NCI-H510A treated with DMSO at 0.1 percent for 48 hours (cell line): ENCODE data around the gene TMEM178B.
"Not testable (repeated sequence)": the region's sequence is repeated elsewhere in the genome, so short reads cannot be mapped to it uniquely, and the experiment has no call there.

Source experiments
- DNase-seq: peaks from one replicate; lab custom pipeline; 2025; lab: John Stamatoyannopoulos, UW

TMEM178B gene

DNA sequence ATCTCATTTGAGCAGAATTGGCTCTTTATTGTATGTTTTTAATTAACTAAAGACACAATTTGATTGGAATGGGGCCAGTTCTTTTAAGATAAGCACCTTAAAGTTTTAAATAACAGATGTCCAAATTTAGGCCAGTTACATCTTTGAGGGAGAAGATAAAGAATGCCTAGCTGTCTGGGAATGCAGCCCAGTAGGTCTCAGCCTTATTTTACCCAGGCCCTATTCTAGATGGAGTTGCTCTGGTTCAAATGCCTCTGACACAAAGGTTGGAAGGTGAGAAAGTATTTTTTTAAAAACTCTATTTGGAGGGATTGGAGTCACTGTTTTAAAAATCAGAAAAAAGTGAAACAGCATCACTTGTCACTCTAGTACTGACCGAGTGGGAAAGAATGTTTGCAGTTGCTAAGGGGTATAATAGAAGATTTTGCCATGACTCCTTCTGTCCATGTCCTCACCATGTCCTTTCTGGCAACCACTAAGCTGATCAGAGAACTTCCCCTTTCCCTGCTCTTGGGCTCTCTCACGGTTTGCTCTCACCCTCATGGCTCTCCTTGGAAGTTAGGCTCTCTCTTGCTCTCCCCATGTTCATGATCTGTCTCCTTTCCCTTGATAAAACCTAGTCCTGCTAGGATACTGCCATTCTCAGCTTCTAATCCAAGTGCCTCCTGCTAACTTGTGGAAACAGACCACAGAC lies 239.1 kb downstream of the TMEM178B start:
- no peak for DNase-seq

DNA sequence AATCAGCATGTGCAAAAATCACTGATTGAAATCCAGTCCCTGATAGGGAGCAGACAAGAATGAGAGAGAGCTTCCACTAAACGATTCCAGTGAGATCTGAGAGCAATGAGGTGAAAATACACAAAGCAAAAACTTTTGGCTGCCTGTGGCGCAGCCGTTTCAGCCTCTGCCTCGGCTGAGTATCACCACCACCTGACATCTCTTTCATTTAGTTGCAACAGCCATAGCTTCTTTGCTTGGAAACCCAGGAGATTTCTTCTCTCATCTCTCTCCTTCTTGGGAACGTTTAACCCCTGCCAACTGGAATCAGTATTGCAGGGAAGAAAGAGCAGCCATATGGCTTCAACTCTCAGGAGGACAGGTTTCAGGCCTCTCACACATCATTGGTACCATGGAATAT lies 240.0 kb downstream of the TMEM178B start:
- DNase-seq = no peak

GRCh38 chr7:141317033-141317585 lies 243.2 kb downstream of the TMEM178B start:
- no peak for DNase-seq

DNA sequence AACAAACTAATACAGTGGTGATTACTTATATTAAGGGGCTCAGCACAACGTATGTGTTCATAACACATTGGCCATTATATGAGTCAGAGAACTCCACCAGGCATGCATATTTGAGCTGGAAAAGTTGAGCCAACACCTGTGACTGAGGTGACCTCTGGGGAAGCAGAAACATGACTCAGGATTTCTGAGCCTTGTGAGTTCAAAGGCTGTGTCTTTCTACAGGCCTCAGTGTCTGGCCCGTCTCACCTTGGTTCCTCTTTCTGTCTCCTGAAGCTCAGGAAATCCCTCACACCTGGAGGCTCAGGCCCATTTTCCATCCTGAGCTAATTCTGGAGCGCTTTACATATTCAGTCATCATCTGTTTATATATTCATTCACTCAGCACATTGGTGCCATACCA lies 246.4 kb downstream of the TMEM178B start:
- DNase-seq = no peak

DNA sequence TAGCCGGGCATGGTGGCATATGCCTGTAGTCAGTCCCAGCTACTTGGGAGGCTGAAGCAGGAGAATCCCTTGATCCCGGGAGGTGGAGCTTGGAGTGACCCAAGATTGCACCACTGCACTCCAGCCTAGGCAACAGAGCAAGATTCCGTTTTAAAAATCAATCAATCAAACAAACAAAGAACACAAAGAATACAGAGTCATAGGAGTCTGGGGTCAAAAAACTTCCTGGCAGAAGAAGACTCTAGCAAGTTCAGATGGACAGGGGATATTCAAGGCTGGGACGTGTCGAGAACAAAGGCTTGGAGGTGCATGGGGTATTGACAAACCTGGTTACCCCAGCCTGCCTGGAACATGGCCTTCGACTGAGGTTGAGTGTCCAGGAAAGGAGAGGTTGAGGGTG lies 248.5 kb downstream of the TMEM178B start:
- no peak for DNase-seq

- DNase-seq = no peak
These were observed 250.0 kb downstream of the TMEM178B start for GRCh38 chr7:141323826-141324225.

DNA sequence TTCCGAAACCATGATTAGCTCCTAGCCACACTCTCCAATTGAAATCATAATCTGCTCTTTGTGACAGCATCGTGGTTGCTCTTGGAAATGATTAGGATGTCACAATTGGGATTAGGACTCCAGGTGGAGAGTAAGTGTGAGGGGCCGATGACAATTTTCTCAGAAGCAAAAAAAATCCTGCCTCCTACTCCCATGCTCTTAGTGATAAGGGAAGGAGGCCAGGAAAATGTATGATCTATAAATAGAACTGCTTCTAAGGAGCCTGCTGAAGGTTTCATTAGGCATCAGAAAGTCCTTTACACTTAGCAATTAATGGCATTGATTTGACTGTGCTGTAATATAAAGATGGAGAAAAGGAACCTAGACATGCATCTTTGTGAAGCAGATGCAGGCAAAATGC lies 251.0 kb downstream of the TMEM178B start:
- no peak for DNase-seq

GRCh38 chr7:141325275-141325674 lies 251.4 kb downstream of the TMEM178B start:
- DNase-seq = no peak

DNA sequence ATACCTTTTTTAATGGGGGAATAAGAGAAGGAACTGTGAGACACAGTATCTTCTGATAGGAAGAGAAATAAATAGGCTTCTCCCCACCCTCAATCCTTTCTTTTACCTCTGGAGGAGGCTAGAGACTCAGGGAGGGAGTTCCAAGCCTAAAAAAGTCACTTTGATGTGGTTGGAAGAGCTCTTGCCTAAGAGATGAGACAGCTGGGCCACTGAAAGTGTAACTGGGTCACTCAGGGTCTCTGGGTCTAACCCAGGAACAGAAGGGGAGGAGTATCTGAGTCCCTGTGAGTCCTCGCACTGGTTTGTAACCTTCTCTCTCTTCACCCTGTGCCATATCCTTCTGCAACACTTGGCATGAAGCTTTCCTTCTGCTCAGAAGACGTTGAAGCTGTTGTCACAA lies 254.4 kb downstream of the TMEM178B start:
- no peak for DNase-seq

DNA sequence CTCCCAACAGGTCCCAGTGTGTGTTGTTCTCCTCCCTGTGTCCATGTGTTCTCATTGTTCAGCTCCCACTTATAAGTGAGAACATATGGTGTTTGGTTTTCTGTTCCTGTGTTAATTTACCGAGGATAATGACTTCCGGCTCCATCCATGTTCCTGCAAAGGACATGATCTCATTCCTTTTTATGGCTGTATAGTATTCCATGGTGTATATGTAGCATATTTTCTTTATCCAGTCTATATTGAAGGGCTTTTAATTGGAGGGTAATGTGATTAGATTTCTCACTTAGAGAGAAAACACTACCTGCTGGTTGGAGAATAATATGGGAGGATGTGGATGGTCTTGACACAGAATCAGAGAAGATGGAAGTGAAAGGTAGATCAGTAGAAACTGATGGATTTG lies 256.4 kb downstream of the TMEM178B start:
- DNase-seq = not testable (repeated sequence)

DNA sequence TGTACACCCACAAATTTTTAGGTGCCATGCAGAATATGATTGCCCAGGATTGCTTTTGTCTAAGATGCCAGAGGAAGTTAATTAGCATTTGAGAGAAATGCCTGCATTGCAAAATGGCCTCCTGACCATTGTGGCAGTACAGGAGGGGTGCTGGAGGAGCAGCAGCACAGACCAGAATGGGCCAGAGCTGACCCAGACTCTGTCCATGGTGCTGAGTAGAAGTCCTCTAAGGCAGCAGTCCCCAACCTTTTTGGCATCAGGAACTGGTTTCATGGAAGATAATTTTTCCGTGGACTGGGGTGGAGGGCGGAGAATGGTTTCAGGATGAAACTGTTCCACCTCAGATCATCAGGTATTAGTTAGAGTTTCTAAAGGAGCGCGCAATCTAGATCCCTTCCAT lies 259.6 kb downstream of the TMEM178B start:
- no peak for DNase-seq

DNA sequence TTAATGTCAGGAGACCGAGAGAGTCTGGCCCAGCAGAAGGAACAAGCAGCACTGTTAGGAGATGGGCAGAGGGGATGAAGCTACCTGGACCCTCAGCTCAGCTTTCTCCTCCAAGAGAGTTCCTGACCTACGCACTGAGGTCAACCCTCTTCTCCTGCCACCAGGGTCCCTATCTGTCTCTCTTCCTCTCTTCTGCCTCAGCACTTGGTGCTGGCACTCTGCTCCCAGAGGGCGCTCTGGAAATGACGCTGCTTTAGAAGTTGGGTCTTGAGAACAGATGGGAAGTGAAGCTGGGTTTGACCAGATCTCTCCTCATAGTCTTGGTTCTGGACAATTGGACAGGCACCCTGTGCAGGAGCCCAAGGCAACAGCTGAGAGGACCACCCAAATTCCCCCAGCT lies 261.3 kb downstream of the TMEM178B start:
- no peak for DNase-seq

- DNase-seq = no peak
These were observed 265.7 kb downstream of the TMEM178B start for GRCh38 chr7:141339603-141340002.

GRCh38 chr7:141340991-141341390 lies 267.1 kb downstream of the TMEM178B start:
- no peak for DNase-seq

DNA sequence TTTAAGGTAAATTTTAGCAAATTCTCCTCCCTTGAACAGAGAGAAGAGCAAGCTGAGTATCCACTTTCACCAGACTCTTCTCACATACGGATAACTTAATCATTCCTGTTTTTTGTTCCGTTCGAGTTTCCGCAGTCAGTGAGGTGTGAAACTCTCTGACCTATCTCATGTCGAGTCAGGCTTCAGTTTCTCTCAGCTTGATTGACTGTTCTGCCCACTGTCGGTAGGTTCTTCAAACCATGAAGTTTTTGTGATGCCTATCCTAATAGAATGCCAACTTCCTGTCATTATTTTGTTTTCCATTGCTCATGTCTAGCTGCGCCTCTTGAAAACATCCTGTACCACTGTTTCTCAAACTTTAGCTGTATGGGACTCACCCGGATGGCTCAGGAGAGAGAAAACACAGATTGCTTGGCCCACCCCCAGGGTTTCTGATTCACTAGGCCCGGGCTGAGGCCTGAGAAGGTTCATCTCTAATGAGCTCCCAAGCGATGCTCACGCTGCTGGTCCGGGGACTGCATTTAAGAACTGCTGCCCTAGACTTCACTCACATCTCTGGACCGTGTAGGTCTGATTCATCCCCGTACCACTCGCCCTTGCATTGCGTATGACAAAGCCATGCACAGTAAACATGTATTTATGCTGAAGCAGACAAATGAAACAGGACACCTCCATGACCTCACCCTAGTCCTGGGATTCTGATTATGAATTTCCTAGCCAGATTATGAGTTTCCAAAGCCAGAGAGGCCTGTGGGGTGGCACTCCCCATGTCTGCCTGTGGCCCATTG lies 269.0 kb downstream of the TMEM178B start:
- no peak for DNase-seq

- no peak for DNase-seq
These were observed 270.5 kb downstream of the TMEM178B start for GRCh38 chr7:141344153-141344935.

DNA sequence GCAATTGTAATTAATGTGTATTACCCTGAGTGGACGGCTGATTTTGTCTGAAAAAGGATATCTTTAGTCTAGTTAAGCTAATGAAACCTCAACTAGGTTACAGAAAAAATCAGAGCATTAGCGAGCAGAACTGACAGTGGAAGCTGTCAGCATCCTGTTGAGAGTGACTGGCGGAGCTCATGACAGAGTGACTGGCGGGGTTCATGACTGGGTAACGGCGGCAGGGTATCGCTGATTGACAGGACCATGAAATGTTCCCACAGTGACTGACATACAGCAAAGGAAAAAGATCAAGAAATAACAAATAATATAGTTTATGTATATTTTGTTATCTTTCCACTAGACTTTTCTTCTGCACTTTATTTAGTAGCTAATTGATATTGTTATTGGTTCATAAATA lies 274.9 kb downstream of the TMEM178B start:
- DNase-seq = no peak

DNA sequence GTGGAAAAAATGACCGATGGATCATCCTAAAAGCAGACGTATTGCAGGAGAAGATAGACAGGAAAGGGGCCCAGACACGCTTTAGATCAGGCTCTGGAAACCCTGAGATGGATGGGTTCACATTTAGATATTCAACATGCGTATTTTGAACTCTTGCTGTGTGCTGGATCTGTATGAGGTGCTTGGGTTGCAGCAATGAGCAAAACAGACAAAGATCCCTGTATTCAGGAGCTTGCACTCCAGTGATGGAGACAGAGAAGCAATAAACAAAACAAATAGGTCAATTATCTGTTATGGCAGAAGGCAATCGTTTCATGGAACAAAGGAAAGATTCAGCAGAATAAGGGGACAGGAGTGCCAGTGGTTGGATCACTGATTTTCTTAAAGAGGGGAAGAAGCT lies 275.5 kb downstream of the TMEM178B start:
- no peak for DNase-seq

GRCh38 chr7:141349804-141350203 lies 275.9 kb downstream of the TMEM178B start:
- no peak for DNase-seq

DNA sequence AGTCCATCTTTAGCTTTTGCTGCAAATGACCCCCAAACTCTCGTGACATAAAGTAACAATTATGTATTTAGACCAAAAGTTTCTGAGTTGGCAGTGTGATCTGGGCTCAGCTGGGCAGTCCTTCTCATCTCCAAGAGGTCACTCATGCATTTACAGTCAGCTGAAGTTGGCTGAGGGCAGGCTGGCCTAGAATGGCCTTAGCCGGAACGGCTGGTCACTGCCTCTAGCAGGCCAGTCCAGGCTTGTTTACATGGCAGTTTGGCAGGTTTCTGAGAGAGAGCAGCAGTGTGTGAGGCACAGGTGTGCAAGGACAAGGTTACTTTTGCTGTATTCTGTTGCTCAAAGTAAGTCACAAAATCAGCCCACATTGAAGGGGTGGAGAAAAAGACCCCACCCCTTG lies 277.3 kb downstream of the TMEM178B start:
- no peak for DNase-seq

- DNase-seq = no peak
These were observed 279.1 kb downstream of the TMEM178B start for GRCh38 chr7:141352955-141353354.

DNA sequence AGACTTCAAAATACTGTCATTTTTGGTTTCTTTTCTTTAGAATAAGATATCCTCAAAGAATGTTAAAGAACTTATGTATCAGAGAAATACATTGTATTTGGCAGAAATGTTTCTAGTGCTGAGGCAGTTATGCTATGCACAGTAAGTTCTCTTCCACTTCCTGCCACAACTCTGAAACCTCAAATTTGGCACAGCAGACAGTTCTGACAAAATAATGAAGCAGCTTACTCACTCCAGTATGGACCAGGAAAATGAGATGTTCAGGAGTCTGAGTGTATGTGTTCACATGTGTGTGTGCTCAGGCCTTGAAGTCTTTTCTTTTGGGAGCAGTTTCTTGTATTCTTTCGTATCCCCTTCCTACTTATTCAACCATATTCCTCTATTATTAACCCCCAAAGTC lies 280.4 kb downstream of the TMEM178B start:
- no peak for DNase-seq

- DNase-seq = no peak
These were observed 281.2 kb downstream of the TMEM178B start for GRCh38 chr7:141355032-141355431.
